Body of pancreas (tissue), 4 donors: Measurements from ENCODE around the gene DUSP11. TPM values are rescaled to one million over a fixed set of nuclear protein-coding genes. Genes with fewer than 3 reads are reported as not detected.
A peak's percentile ranks its signal among the peaks of the same experiment; 100 is the strongest.

ENCODE experiments used
- ATAC-seq: fragments of 150-250 bp; one replicate; pipeline ENCODE4 v1.9.1; 2016
- DNase-seq, 4 donors: peaks; one replicate each; pipeline ENCODE4 v3.0.0-alpha.2; 2019
- H3K27ac ChIP-seq, 4 donors: fragments of 200-600 bp; sonication (generic); 1 replicate in 3 of 4; 2 replicates in 1 of 4; pipeline versions ENCODE4 v1.5.1 to v1.6.1; 2016 to 2019; ENCODE audit warnings: mild to moderate bottlenecking in 1 of 4, mixed read lengths in 1 of 4, moderate library complexity in 1 of 4
- H3K27me3 ChIP-seq, 2 donors: fragments of 200-600 bp; sonication (generic); one replicate each; pipeline ENCODE4 v1.6.0; 2016; ENCODE audit warnings: mild to moderate bottlenecking in 1 of 2
- H3K36me3 ChIP-seq, 2 donors: fragments of 200-600 bp; sonication (generic); replicated peaks in 1 of 2; 2 replicates each; pipeline ENCODE4 v1.5.1; 2016; ENCODE audit warnings: low read depth in 2 of 2; ENCODE audit not compliant: insufficient read depth in 1 of 2
- H3K4me1 ChIP-seq: fragments of 200-600 bp; sonication (generic); one replicate; pipeline ENCODE4 v1.6.0; 2016
- H3K4me3 ChIP-seq, 2 donors: fragments of 200-600 bp; sonication (generic); 1 replicate in 1 of 2; 2 replicates in 1 of 2; pipeline ENCODE4 v1.5.1; 2016 to 2019
- H3K9me3 ChIP-seq, 3 donors: fragments of 200-600 bp; sonication (generic); 1 replicate in 2 of 3; 2 replicates in 1 of 3; pipeline ENCODE4 v1.5.1; 2016
- POLR2A ChIP-seq, 3 donors: fragments of 450-650 bp; IDR thresholded peaks; one replicate each; pipeline ENCODE4 v1.6.1; 2016; ENCODE audit warnings: antibody characterized with exemption in 3 of 3, mild to moderate bottlenecking in 2 of 3
- WGBS, 2 donors: methylation state at CpG; one replicate each; pipeline ENCODE4 v1.1.5; 2017; 5-methylcytosine and 5-hydroxymethylcytosine counted together
- intact Hi-C: fragments of 100-400 bp; cut with DNase I; formaldehyde crosslinking; loops from one replicate; pipeline ENCODE4 v1.15.1; 2023
- total RNA-seq, 2 donors: library from RNA; depleted of rRNA; stranded (reverse); fragments of >200 nt; gene quantifications; one replicate each; pipeline ENCODE4 v1.1.0, GENCODE V29; 2016
- TF ChIP-seq, protein P1 (sequence below), 7 experiments: fragments of 450-650 bp in 4 of 7; fragments of 200-600 bp in 3 of 7; sonication (generic) in 3 of 7; IDR thresholded peaks; one replicate each; pipeline ENCODE4 v1.5.1; 2016 to 2019; ENCODE audit warnings: antibody characterized with exemption in 7 of 7

The DUSP11 gene
- total RNA-seq, 2 donors from 2014 or later = 10.9 to 13.7 TPM

- 14 to 15% methylated on average over 2 of the region's 2 CpGs for WGBS, 2 donors
- H3K9me3 ChIP-seq = no peaks in the 10 kb centered on the region
- ATAC-seq = no peak
- intact Hi-C loops = loop anchor here (10.0 kb wide), 3 partner anchors 158 to 508 kb away; partner anchors contain the start of genes BOLA3 and TET3
- no peak for TF ChIP-seq POLR2A (IDR thresholded peaks at IDR 0.05)
- TF ChIP-seq, protein P1, sequence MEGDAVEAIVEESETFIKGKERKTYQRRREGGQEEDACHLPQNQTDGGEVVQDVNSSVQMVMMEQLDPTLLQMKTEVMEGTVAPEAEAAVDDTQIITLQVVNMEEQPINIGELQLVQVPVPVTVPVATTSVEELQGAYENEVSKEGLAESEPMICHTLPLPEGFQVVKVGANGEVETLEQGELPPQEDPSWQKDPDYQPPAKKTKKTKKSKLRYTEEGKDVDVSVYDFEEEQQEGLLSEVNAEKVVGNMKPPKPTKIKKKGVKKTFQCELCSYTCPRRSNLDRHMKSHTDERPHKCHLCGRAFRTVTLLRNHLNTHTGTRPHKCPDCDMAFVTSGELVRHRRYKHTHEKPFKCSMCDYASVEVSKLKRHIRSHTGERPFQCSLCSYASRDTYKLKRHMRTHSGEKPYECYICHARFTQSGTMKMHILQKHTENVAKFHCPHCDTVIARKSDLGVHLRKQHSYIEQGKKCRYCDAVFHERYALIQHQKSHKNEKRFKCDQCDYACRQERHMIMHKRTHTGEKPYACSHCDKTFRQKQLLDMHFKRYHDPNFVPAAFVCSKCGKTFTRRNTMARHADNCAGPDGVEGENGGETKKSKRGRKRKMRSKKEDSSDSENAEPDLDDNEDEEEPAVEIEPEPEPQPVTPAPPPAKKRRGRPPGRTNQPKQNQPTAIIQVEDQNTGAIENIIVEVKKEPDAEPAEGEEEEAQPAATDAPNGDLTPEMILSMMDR (IDR thresholded peaks at IDR 0.05) = peak in 1 of 7 experiments; percentile 9
- no peaks in the 10 kb centered on the region for H3K27me3 ChIP-seq
- no peak for DNase-seq
- H3K4me1 ChIP-seq = peaks cover 27% of the 10 kb centered on the region
- H3K27ac ChIP-seq = no peak overlapping the region
- H3K36me3 ChIP-seq = no peaks in the 10 kb centered on the region
- H3K4me3 ChIP-seq = no peak overlapping the region
Measured at GRCh38 chr2:73827018-73827417, 47.1 kb upstream of the DUSP11 start.

DNA sequence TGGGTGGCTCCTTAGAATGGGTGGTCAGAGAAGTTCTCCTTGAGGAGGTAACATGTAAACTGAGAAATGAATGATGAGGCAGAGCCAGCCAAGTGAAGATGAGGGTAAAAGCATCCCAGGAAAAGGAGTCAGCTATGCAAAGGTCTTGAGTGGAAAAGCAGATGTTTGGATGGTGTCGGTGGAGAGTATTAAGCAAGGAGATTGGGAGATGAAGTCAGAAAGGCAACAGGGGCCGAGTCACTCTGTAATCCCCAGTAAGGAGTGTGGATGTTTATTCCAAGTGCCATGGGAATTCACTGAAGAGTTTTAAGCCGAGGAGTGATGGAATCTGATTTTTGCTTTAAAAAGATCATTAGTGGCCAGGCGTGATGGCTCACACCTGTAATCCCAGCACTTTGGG, 45.5 kb upstream of the DUSP11 start:
- ATAC-seq = no peak
- Histone ChIP-seq H3K27ac (no peak overlapping the region), H3K4me1 (peaks cover 19% of the 10 kb centered on the region), H3K27me3 (no peaks in the 10 kb centered on the region), H3K36me3 (no peaks in the 10 kb centered on the region), H3K9me3 (no peaks in the 10 kb centered on the region), H3K4me3 (no peak overlapping the region)
- no peak for DNase-seq
- intact Hi-C loops = loop anchor here (10.0 kb wide), 3 partner anchors 159 to 509 kb away; partner anchors contain the start of genes BOLA3 and TET3
- TF ChIP-seq, protein P1 (IDR thresholded peaks at IDR 0.05) = no peak
- TF ChIP-seq POLR2A (IDR thresholded peaks at IDR 0.05) = no peak
- 62 to 65% methylated on average over 4 of the region's 4 CpGs for WGBS, 2 donors

DNA sequence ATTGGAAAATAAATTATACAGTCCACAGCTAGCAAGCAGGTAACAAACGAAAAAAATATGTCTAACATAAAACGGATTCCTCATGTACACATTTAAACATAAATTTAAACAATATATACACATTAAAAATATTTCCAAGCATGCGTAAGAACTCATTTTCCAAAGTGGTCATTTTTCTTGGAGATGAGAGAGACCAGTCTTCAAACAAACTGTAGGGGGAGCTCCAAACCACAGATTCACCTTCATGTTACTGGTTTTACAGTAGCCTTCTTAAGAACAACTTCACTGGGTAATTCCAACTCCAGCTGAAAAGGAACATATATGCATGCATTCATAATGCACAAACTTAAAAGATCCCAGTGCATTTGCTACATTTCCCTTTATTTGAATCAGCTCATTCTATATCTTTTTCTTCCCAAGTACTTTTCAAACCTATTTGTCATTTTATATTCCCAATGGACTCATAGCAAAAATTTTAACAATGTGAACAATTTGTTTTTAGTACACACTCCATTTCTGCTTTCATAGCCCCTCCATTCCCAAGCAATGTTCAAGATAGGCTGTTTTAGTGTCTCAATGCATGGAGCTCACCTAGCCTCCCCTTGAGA, 44.1 kb upstream of the DUSP11 start:
- ATAC-seq (peak; percentile 47), DNase-seq (peak; percentile 15 to 60 (median 30))
- Histone ChIP-seq H3K27me3 (no peaks in the 10 kb centered on the region), H3K36me3 (no peaks in the 10 kb centered on the region), H3K27ac (no peak overlapping the region), H3K9me3 (no peaks in the 10 kb centered on the region), H3K4me1 (peaks cover 7% of the 10 kb centered on the region), H3K4me3 (no peak overlapping the region)
- no peak for TF ChIP-seq POLR2A (IDR thresholded peaks at IDR 0.05)
- TF ChIP-seq, protein P1 (IDR thresholded peaks at IDR 0.05) = peak; percentile 23 to 86 (median 77)
- WGBS, 2 donors = 7% methylated on average over 3 of the region's 3 CpGs
- intact Hi-C loops = loop anchor here (10.0 kb wide), 3 partner anchors 161 to 511 kb away; partner anchors contain the start of genes BOLA3 and TET3

- intact Hi-C loops = loop anchor here (10.0 kb wide), 3 partner anchors 161 to 511 kb away; partner anchors contain the start of genes BOLA3 and TET3
- DNase-seq = no peak
- 2 to 14% methylated on average over 2 of the region's 2 CpGs for WGBS, 2 donors
Measured at GRCh38 chr2:73823416-73823815, 43.5 kb upstream of the DUSP11 start.

More at GRCh38 chr2:73823416-73823815, 43.5 kb upstream of the DUSP11 start:
- ATAC-seq = no peak
- H3K9me3 ChIP-seq = no peaks in the 10 kb centered on the region
- H3K27me3 ChIP-seq = no peaks in the 10 kb centered on the region
- TF ChIP-seq POLR2A (IDR thresholded peaks at IDR 0.05) = no peak
- TF ChIP-seq, protein P1 (IDR thresholded peaks at IDR 0.05) = no peak
- peaks cover 6% of the 10 kb centered on the region for H3K4me1 ChIP-seq
- no peak overlapping the region for H3K4me3 ChIP-seq
- H3K36me3 ChIP-seq = no peaks in the 10 kb centered on the region
- no peak overlapping the region for H3K27ac ChIP-seq
